HG03095 (cell line): ENCODE data around the gene DNAH7.
"Not testable (repeated sequence)": the region's sequence is repeated elsewhere in the genome, so short reads cannot be mapped to it uniquely, and the experiment has no call there.

Source experiments
- ATAC-seq: cut with Tn5 transposase; IDR thresholded peaks from one replicate; pipeline ENCODE4 v1.9.1; 2021; ENCODE audit warnings: moderate library complexity; ENCODE audit not compliant: unreplicated experiment

DNAH7 gene

DNA sequence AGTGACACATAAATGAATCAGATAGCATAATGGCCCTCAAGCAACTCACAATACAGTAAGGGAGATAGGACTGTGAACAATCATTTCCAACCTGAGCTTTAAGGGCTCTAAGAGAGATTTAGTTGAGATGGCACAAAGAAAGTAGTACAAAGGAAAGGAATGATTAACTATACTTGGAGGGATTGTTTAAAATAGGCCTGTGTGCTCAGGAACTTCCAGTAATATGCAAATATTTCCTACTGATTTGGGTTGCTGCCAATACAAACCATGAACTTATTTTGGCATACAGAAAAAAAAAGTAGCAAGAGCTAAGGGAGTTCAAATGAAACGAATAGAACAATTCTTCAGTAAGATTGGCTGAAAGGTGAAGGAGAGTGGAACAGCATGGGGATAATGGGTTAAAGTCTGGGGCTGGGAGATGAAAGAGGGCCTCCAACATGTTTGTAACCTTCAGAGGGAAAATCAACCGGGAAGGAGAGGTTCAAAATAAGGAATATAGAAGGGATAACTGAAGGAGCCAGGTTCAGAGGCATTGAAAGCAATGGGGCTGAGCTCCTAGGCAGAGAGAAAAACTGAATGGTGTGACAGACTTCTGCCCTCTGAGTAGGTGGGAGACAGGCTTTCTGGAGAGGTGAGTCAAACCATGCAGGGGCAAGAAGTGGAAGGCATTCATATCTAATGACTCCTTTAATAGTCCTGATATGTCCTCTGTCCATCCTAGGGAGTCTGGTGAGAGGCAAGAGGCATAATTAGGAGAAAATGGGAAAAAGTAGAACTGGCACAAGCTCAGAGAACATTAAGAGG lies 83.5 kb downstream of the DNAH7 start:
- no peak for ATAC-seq

DNA sequence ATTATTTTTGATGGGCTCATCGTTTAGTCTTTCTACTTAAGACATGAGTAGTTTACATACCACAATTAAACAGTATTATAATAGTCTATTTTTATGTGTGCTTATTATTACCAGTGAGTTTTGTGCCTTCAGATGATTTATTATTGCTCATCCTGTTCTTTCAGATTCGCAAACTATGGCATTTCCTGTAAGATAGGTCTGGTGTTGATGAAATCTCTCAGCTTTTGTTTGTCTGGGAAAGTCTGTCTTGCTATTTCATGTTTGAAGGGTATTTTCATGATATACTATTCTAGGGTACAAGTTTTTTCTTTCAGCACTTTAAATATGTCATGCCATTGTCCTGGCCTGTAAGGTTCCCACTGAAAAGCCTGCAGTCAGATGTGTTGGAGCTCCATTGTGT lies 101.3 kb downstream of the DNAH7 start:
- ATAC-seq, result no peak

DNA sequence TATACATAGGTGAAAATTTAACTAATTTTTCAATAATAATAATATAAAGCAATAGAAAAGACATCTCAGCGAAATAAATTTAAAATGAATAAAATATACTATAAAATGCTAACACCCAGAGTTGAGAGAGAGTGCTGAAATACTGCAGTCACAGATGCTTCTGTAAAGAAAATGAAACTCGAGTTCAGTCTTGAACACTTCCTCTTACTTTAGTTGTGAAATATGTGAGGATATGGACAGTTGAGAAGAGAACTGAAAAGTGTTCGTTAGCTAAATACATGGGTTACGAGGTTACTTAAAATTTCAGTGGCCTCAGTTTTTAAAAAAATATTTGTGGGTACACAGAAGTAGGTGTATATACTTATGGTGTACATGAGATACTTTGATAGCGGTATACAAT lies 106.8 kb downstream of the DNAH7 start:
- ATAC-seq, result peak; percentile 96

DNA sequence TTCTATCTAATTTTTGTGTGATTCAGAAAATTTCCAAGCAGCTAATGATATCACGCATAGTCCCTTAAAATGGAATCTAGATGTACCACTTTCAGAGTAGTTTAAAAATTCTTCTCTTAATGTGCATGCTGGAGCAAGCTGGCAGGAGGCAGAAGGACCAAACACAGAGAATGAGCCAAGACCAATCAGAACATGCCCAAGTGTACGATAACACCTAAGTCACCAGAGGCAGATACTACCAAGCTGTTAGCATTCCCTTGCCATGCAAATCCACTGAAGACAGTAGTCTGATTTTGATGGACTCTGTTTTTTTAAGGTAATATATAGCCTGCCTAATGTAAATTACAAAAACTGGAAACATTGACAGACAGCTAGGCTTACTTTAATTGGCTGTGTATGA lies 109.3 kb downstream of the DNAH7 start:
- ATAC-seq, result no peak

DNA sequence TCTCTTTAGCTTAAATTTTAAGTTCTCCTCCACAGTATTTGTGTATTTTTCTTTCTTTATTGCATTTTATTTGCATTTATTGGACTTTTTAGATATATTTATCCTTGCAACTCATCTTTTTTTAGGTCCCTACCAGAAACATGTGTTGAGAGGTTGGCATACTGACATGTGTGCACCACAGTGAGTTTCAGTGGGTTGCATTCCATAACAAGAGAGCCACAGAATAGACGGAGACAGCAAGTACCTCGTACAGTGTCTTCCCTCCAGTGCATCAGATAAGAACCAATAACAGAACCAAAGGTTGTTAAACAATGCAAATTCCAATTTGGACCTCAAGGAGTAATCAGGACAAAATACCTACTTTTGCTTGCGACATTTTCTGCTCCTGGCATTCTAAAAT lies 111.9 kb downstream of the DNAH7 start:
- ATAC-seq, result no peak

DNA sequence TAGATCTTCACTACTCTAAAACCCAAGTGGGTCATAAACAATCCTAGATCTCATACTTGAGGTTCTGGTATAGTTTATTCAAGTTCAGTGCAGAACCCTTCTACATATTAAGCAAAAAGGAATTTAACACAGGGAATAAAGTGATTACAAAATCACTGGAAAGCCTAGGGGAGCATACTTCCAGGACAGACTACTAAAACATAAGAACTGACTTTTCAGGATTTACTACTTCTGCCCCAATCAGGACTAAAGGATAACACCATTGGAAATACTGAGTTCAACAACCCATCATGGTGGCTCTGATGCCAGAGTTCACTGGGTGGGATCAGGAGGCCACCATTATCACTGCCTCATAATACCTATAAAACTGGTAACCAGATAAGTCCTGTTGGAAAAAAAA lies 123.6 kb downstream of the DNAH7 start:
- no peak for ATAC-seq

DNA sequence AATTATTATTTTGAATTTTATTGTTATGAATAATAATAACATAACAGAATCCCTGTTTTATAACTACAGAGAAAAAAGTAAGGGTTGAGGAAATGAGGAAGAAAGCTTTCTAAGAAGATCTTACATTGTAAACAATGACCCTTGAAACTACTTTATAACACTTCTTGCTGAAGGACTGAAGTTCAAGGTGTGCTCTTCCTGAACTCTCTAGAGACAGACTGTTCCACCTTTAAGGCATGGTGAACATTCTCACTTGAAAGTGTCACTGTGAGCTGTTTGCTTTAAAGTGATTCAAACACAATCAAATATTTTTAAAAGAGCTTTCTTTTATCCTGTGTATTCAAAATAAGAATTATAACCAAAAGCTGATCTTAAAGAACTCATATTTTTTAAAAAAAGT lies 131.5 kb downstream of the DNAH7 start:
- ATAC-seq, result no peak

DNA sequence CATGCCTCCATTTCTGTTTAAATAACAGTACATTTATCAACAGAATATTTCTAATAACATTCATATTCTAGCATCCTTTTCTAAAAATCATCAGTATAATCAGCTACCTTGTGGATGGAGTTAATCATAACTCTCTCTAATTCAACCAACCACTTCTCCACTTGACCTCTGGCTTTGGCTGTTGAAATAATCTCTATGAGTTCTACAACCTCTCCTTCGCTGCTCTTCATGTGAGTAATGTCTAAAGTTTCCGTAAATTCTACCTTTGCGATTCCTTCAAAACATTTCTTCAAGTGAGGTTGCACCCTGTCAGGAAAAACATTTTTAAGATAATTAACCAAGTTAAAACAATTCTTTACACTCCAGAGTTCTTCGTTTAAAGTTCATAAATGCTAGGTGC lies 134.2 kb downstream of the DNAH7 start:
- no peak for ATAC-seq

DNA sequence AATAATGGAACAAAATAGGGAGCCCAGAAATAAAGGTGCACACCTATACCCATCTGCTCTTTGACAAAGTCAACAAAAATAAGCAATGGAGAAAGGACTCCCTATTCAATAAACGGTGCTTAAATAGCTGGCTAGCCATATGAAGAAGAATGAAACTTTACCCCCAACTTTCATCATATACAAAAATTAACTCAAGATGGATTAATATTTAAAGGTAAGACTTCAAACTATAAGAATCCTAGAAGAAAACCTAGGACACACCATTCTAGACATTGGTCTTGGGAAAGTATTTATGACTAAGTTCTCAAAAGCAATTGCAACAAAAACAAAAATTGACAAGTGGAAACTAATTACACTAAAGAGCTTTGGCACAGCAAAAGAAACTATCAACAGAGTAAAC lies 139.1 kb downstream of the DNAH7 start:
- no peak for ATAC-seq

DNA sequence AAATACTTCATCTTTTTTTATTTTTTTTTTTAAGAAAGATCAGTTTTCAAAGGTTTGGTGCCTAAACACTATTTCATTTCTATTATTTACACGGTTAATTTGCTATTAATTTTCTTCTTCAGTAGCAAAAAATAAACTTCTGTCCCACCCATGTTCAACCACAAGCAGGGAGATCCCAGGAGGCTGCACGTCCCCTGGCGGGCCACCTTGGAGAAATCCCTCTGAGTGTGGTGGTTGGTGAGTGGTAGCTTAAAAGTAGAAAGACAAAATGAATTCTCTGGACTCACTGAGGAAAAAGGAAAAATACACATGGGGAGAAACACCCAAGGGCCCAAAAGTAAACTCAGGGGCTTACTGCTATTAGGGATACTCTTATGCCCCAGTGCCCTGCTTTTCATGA lies 143.5 kb downstream of the DNAH7 start:
- ATAC-seq, result no peak

DNA sequence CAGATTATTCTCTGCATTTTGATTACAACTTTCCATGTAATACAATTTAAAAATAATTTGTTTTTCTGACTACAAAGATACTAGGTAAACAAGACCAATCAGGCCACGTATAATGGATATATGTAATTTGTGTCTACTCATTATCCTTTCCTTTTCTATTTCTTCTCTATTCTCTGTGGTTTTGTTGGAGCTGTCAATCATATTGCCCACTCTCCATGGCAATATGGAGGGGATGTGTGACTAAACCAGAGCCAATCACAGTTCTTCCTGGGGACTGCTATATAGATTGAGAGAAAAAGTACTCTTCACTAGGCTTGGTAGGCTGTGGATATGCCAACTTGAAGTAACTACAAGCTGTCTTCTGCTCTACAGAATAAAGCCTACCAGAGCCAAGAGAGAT lies 144.7 kb downstream of the DNAH7 start:
- no peak for ATAC-seq

DNA sequence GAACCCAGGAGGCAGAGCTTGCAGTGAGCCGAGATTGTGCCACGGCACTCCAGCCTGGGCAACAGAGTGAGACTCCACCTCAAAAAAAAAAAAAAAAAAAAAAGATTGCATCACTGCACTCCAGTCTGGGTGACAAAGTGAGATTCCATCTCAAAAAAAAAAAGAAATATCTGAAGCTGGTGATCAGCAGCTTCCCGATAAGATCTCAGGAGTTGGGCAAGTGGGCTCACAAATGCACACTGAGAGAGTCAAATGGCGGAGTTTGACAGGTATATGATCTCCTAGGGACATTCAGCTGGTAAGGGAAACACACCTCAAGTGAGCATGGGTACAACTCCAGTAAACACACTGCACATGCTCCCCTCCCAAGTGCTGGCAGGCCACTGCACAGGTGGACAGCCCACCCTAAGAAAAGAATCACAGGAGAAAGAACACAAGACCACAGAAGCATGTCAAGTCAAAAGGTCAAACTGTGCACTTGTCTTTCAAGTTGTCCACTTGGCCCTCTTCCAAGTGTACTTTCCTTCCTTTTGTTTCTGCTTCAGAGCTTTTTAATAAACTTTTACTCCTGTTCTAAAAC lies 151.5 kb downstream of the DNAH7 start:
- ATAC-seq, result not testable (repeated sequence)

DNA sequence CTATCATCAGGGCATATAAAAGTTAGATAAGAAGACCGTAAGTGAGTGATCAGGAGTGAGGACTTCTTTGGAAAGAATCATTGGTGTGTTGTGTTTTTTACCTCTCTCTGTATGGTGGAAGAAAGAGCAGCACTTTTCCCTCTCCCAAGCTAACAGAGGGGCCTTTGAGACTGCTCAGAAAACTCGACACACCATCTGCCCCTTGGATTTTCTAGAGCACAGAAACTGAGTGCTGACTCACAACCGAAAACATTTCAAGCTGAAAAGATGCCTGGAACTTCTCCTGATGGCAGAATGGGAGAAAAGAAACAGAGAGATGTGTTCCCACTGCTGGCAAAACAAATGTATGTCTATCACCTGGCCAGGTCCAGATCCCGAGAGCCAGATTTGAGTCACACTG lies 156.6 kb downstream of the DNAH7 start:
- no peak for ATAC-seq

DNA sequence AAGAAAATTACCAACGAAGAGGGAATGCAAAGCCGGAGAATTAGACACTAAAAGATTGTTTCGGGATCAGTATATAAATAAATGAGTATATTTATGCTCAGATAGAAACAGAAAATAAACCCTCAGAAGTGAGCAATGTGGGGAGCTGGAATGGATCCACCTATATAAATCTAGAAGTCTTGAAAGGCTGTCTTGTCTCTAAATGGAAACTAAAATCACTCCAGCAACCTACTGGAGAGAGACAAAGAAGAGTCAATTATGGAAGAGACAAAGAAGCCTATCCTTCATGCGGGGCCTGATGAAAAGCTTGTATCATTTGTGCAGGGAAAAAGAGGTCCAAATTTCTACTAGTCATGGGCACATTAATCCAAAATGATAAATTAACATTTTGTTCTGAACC lies 158.1 kb downstream of the DNAH7 start:
- ATAC-seq, result no peak

DNA sequence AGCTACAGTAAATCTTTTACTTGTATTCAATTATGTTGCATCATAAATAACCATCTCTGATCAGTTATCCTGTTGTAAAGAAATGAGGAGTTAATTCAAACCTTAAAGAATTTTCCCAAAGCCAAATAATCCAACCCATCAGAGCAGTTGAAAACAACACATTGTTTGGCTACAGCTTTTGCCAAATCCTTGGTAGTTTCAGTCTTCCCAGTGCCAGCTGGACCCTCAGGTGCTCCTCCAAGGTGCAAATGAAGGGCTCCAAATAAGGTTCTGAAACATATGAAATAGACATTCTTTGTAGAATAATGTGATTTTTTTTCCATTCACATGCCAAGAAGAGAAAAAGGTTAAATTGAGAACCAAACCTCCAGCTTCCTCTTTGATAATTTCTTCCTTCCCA lies 158.7 kb downstream of the DNAH7 start:
- ATAC-seq, result no peak

DNA sequence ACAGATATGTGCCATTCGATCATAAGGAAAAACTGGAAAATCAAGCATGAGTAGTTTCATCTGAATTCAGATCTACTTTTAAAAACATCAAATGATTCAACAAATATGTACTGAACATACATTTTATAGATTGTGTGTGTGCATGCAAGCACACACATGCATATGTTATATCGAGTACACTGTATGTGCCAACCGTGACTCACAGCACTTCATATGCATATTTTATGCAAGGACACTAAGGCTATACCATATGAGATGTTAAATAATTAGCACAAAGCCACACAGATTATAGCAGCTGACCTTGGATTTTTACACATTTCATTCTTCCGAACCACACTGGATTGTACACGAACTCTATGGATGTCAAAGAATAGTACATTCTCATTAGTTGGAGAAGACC lies 161.2 kb downstream of the DNAH7 start:
- ATAC-seq, result no peak

DNA sequence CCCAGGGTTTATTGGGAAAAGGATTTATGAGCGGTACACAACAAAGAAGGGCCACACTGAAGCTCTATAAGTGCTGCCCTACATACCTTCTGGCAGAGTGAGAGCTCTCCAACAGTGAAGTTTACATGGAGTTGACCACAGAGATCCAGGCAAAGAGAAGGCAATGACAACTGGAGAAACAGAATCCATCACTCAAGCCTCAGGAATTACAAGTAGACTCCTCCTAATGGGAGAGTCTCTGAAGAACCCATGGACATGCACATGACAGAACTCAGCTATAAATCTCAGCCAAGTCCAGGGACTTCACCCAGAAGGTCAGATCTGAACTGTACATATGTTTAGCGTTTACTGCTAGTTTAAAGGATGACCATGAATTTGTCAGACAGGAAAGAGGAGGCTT lies 164.7 kb downstream of the DNAH7 start:
- ATAC-seq, result no peak

DNA sequence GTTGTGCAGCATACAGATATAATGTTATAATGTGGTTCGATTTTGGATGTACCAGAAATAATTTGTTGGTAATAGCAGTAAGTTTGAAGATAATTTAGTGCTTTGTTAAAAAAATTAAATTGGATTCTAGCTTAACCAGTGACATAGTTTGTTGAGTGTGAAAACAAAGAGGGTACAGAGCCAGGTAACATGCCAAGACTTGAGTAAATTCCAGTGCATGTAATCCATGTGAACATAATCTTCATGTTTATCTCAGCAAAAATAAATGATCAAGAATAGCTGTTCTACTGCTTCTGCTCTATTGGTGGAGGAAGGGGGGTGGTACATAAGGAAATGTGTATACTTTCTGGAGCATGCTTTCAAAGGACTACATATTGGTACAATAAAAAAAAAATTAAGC lies 165.8 kb downstream of the DNAH7 start:
- no peak for ATAC-seq

DNA sequence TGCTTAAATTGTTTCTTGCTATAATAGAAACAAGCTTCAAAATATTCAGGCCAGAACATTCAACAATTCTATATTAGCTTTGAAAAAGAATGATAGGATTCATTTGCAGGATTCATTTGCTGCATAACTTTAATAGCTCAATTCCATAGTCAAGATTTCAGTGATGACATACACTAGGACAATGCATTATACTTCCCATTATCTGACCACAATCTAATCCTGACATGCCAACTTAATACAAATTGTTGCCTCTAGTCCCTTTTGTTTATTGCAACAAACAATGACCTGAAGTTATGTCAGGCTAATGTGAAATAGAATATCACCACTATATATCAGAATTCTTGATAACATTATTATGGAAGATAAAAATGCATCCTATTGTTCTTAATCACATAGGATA lies 169.4 kb downstream of the DNAH7 start:
- ATAC-seq, result no peak

DNA sequence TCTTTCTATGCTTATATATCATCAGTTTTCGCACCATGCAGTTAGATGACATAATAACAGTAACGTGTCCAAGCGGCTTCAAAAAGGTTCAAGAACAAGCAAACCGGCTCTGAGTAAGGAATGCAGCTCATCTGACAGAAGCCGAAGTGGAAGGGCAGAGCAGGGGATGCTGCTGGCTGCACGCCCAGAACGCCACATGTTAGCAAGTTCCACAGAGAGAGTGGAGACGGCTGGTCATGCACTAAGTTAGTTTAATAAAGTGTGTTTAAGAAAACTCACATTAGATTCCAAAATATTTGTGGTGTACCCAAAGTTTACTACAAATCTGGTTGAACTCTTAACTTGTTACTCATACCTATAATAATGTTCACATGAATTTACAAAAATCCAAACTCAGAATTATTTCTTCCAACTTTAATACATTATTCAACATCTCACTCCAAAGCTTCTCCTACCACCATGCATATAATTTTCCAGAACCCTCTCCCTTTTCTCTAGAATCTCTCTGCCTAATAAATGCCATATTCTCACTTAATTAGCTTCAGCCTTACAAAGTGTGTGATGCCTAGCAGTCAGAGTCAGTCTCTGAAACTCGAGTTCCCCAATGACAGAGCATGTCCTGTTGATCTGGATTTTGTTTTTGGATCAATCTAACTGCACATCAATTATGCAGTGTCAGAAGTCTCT lies 170.0 kb downstream of the DNAH7 start:
- ATAC-seq, result no peak

DNA sequence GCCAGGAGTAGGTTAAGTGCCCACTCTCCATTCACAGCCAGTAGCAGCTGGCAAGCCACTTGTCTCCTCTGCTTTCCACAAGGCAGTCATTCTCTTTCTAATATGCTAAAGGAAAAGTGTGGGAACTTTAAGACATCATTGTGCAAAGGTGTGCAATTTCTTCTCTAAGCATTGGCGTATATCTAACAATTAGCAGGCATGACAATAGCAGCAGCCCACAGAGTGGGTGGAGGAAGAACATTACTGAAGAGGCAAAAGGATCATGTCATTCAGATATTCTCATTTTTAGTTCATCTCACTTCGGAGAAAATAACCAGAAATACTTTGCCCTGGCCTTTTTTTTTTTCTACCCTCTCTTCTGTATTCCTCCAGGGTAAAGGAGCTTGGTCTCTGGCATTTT lies 177.6 kb downstream of the DNAH7 start:
- ATAC-seq, result no peak

DNA sequence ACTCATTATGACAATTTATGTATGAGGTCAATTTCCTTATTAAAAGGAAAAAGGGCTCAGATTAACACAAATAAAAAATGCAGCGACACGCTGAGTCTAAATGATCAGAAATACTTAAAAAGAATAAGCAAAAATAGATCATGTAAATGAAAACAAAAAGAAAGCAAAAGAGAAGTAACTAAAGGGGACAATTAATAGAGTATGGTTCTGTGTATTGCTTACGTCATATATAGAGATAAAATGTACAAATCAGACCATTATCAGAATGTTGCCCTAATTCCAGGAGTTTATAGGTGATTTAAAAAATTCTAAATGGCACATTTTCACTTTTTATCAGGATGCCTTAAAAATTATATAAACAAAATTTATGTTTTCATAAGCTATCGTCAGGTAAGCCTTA lies 189.5 kb downstream of the DNAH7 start:
- ATAC-seq, result no peak
